ENCODE measurements around the gene PUS7L.
"Not testable (repeated sequence)": the region's sequence is repeated elsewhere in the genome, so short reads cannot be mapped to it uniquely, and the experiment has no call there.

Gene PUS7L

DNA sequence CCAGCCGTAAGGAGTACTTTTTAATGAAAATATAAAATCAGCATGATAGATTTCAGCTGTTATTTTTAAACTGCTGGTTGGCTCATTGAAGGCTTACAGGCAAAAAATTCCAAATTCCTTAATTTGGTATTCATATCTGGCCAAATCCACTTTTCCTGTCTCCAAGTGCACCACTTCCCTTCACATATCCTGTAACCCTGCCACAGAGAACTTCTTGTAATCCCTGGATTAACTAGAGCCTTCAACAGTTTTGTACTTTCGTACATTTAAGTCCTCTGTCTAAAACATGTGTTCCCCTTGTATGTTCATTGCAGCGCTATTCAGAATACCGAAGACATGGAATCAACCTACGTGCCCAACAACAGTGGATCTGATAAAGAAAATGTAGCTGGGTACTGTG lies 9.6 kb downstream of the PUS7L start:
- DNase-seq (ENCODE audit: low read depth in 2 of 2, low spot score in 1 of 2): no peak

DNA sequence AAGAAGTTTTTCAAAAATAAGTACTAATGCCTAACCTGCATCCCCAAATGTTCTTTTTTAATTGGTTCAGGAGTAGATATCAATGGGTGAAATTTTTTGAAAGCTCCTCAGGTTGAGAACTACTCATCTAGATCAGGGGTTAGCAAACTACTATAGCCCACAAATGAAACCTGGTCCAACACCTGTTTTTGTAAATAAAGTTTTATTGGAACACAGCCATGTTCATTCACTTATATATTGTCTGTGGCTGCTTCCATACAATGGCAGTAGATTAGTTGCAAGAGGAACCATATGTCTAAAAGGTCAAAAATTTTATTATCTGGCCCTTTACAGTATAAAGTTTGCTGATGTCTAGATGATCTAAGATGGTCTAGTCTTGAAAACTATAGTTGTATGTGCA lies 13.8 kb downstream of the PUS7L start:
- no peak for DNase-seq (ENCODE audit: low read depth in 2 of 2, low spot score in 1 of 2)

DNA sequence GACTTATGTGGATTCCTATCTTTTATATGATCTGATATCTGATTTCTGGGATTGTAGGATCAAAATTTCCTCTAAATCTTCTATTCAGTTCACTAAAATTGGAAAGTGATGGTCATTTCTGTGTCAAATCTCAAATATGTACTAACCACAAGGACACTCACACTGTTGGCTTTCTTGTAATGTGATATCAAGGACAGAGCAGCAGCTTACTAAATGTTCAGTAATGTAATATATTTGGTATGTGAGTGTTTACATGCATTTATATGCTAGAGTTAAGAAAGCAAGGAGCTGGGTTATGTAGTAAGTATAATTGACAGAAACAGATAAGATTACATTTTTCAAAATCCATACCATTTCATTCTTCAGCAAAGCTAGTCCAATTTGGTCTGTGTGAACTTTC lies 16.5 kb downstream of the PUS7L start:
- DNase-seq (ENCODE audit: low read depth in 2 of 2, low spot score in 1 of 2): no peak

DNA sequence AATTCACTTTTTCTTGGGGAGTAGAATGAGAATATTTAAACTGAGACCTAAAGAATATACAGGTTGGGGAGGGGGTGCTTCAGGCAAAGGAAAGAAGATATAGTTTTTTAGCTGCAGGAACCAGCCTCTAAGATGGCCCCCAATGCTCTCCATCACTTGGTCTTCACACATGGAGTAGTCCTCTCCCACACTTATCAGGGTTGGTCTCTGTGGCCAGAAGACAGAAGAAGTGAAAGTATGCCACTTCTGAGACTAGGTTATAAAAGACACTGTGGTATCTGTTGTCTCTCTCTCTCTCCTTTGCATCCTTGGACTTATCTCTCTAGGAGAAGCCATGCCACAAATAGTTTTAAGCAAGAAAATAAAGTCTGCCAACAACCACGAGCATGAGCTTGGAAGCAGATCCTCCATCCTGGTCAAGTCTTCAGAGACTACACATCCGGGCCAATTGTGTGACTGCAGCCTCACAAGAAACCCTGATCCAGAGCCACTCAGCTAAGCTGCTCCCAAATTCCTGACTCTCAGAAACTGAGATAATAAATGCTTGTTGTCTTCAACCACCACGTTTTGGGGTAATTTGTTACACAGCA lies 18.0 kb downstream of the PUS7L start:
- DNase-seq (ENCODE audit: low read depth in 2 of 2, low spot score in 1 of 2): no peak

DNA sequence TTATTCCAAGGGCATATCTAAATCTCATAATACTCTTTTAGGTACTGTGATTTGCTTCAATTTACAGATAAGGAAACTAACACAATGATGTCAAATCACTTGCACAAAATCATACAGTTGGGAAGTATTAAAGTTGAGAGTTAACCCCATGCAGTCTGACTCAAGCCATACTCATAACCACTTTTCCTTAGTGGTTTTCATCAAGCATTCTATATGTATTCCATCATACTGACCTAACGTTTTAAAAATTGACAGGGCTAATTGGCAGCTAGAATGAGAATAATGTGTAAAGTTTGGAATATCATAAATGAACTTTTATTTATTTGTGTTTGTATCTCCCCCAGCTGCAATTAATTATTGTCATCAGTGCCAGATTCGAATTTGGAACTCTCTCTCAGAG lies 20.9 kb downstream of the PUS7L start:
- no peak for DNase-seq (ENCODE audit: low read depth in 2 of 2, low spot score in 1 of 2)

DNA sequence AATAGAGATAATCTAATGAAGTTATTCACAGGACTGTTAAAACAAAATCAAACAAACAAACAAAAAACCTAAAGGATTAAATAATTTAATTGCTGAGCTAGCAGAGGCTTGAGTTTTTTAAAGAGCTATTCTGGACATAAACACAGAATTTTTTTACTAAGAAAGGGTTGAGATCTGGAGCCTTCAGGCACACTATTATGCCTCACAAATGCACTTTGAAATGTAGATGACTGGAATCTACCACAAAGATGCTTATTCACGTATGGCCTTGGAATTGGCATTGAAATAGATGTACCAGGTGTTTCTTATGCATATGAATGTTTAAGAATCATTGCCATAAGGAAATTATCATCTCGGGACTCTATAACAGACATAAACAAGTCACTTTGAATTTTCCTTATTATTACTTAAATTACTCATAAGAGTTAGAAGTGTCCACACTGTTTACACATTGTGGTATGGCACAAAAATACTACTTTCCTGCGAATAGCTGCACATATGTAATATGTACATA lies 21.6 kb downstream of the PUS7L start:
- DNase-seq (ENCODE audit: low read depth in 2 of 2, low spot score in 1 of 2): no peak

DNA sequence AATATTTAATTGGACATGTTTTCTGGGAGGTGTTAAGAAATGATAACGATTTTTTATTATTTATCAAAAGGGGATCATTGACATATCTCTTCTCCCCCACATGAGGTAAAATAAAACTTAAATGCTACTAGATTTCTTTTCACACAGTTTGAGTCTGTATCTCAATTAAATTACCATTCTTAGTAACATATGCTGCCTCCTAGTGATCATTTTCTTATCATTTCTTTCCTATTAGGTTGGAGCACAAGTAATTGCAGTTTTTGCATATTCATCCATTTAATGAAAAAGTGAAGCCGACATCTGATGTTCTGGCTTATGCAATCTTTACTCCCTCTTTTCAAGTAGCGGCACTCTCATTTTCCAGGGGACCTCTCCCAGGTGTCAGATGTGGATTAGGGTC lies 24.9 kb downstream of the PUS7L start:
- DNase-seq (ENCODE audit: low read depth in 2 of 2, low spot score in 1 of 2): no peak

DNA sequence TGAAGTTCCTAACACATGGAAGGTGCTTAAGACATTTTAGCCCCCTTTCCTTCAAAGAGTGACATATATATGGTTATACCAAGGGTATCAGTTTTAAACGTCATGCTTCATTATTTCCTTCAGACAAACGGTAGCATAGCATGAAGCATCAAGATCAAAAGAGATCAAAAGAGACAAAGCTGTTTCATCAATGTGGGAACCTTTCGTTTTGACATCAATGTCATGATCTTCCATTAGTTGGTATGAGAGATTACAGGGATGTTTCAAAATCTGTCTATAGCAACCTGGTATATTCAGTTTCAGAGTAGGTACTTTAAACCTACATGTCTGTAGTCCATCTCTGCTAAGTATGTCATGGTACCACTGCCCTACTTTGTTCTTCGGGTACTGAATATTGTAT lies 28.3 kb downstream of the PUS7L start:
- DNase-seq (ENCODE audit: low read depth in 2 of 2, low spot score in 1 of 2): no peak

DNA sequence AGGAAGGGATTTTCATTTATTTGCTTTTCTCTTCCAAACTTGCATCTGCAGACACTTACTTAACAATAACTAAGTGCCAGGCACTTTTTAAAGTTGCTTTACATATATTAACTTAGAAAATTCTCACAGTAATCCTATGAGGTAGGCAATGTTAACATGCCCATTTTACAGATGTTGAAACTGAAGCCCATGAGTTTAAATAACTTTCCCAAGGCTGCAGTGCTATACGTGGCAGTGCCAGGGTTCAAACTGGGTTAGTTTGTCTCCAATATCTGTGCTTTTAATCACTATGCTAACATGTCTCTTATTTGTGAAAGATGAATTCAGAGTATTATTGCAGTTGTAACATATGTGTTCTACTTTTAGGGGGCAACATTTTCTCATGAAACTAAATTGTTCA lies 29.9 kb downstream of the PUS7L start:
- no peak for DNase-seq (ENCODE audit: low read depth in 2 of 2, low spot score in 1 of 2)

DNA sequence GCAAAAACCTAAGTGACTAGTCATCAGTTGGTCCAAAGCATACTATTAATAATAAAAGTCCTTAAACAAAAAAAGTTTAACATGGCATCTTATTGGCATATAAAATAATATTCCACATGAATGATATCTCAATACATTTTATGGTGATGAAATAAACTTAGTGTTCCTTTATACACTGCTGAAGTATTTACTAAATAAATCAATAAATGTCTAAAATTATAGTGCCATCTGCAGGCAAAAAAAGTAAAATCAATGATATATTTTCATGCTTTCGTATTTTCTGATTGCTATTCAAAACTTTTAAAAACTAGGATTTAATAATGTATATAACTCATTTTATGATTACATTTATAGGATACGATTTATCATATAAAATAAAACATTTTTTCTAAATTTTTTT lies 30.5 kb downstream of the PUS7L start:
- no peak for DNase-seq (ENCODE audit: low read depth in 2 of 2, low spot score in 1 of 2)

DNA sequence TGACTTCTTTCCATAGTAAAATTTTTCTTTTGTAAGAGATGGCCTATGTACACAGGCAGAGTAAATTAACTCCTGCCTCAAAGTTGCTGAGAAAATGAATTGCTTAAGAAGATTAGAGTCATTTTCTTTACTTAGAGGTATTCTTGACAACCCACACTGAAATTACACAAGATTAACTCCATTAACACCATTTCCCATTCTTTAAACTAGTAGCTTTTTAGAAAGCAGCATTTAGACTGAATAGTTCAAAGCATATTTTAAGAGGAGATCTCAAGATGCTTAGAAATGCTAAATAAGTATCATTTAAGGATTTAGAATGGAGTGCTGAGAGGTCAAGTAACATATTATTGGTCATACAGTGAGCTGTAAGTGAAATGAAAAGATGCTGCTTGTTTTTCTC lies 35.5 kb downstream of the PUS7L start:
- no peak for DNase-seq (ENCODE audit: low read depth in 2 of 2, low spot score in 1 of 2)

DNA sequence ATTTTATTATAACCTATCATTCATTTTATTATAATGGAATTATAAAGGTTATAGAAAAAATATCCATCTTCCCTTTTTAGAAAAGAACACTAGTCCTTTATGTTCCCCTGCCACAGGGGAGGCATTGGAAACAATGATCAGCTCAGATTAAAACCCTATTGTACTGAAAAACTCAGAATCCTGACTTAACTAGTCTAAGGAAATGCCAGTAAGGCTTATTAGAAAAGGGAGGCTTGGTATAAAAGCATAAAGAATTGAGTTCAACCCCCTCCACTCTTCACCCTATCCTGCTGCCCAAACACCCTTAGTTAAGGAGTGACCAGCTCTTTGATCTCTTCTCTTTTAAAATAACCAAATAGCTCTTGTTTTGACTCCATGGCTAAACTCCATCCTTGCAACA lies 36.0 kb downstream of the PUS7L start:
- DNase-seq (ENCODE audit: low read depth in 2 of 2, low spot score in 1 of 2): no peak

DNA sequence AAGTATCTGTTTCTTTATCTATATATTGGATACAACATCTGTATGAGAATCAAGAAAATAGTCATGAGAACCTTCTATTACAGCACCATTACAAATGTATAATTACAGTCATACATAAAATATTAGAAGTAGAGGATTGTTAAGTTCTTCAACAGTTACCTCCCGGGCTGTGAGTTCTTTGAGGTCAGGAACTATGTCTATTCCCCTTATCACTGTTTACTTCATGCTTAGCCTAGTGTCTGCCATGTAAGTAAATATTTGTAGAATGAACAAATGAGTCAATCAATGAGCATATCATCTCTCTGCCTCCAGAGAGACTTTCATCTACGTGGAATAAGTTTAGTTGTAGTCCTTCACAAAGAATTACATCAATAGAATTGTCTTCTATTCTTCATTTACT lies 47.2 kb downstream of the PUS7L start:
- no peak for DNase-seq (ENCODE audit: low read depth in 2 of 2, low spot score in 1 of 2)

DNA sequence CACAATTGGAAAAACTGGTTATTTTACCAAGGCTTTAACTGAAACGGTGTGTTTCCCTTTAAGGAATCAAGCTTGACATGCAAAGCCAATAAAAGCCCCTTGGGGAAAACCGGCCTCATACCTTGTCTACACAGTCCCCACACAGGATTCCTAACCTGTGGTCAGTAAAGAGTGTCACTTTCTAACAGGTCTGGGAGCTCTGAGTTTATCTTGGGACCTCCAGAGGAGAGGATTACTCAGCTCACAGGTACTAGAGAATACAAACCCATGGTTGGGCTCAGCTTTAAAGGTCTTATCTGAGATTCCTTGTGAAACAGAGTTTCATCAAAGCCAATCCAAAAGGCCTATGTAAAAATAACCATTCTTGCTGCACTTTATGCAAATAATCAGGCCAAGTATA lies 54.8 kb downstream of the PUS7L start:
- DNase-seq (ENCODE audit: low read depth in 2 of 2, low spot score in 1 of 2): not testable (repeated sequence)

DNA sequence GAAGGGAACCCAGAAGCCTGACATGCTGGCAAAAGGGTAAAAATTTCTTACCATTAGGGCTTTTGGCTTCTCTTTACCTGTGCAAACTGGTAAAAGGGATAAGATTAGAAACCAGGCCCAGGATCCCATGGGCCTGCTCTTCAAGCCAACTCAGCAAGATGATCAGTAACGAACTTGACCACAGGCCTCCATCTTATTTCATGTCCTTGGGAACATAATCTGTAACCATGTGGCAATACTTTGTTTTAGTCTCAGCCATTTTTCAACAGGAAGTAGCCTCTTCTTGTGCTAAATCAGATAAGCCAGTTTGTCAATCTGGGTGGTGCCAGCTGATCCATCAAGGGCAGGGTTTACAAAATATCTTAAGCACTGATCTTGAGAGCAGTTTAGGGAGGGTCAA lies 57.4 kb downstream of the PUS7L start:
- not testable (repeated sequence) for DNase-seq (ENCODE audit: low read depth in 2 of 2, low spot score in 1 of 2)

DNA sequence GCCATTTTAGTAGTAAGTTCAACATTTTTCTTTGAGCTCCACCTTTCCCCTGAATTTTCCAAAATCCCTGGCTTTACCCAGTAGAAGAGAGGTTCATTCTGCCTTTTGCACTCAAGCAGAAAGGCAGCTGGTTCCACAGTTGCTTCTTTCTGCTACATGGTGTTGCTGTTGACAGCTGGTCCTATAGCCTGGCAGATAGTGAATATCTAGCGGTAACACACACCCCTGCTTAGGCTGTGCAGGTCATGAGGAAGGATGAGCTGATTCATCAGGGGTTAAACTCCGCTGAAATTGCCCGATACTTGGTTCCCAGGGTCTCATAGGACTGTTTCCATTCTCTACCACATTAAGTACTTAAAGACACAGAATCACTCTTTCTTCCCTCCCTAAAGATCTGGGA lies 62.4 kb downstream of the PUS7L start:
- no peak for DNase-seq (ENCODE audit: low read depth in 2 of 2, low spot score in 1 of 2)

DNA sequence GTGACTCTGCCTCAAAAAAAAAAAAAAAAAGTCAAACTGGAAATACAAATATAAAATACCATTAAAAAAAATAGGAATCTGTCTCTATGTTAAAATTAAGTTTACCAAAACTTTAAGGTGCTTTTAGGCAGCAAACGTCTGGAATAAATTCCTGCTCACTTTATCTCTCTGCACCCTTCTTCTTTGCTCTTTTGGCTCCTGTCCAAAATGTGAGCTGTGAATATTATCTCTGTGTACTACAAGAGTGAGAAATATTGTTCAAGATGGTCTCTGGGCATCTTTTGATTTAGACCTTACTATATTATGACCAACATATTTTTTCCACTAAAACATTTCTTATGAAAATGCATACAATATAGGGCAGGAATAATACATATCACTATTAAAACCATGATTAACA lies 63.7 kb downstream of the PUS7L start:
- no peak for DNase-seq (ENCODE audit: low read depth in 2 of 2, low spot score in 1 of 2)

DNA sequence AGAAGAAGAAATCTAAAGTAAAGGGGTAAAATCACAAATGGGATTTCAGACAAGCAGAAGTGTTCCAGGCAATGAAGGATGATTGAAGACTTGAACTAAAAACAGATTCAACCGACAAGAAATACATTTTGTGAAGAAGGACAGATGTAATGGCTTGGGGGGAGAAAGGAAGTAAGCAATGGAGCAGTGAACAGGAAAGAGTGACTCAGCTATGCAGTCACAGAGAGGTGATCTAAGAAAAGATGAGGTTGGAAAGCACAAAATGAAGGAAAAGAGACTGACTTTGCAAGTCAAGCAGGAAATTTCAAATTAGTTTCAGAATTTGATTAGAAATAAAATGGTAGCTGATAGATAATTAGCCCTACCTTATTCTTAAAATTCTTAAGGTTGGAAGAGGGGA lies 66.5 kb downstream of the PUS7L start:
- DNase-seq (ENCODE audit: low read depth in 2 of 2, low spot score in 1 of 2): no peak

DNA sequence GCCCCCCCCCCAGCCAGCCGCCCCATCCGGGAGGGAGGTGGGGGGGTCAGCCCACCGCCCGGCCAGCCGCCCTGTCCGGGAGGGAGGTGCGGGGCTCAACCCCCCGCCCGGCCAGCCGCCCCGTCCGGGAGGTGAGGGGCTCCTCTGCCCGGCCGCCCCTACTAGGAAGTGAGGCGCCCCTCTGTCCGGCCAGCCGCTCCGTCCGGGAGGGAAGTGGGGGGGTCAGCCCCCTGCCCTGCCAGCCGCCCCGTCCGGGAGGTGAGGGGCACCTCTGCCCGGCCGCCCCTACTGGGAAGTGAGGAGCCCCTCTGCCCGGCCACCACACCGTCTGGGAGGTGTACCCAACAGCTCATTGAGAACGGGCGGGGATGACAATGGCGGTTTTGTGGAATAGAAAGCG lies 73.1 kb downstream of the PUS7L start:
- DNase-seq (ENCODE audit: low read depth in 2 of 2, low spot score in 1 of 2): not testable (repeated sequence)

DNA sequence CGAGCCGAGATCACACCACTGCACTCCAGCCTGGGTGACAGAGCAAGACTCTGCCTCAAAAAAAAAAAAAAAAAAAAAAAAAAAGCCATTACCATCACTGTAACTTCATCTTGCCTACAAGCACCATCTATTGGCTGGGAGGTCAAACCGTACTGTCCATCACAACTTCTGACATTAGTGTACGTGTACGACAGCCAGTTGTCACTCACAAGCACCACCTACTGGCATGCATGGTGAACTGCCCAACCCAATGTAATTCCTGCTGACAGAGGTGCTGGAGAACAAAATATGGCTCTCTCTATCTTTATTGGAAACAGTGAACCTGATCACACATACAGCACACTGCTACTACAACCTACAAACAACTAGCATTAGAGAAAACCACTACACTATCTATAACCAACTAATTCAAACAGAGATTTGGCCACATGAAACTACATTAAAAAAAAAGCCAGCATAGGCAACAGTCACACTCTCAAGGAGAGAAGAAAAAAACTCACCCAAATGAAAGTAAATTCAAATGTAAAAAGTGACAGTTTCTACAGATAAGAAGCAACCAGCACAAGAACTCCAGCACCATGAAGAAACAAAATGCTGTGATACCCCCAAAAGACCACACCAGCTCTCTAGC lies 82.3 kb downstream of the PUS7L start:
- no peak for DNase-seq (ENCODE audit: low read depth in 2 of 2, low spot score in 1 of 2)

DNA sequence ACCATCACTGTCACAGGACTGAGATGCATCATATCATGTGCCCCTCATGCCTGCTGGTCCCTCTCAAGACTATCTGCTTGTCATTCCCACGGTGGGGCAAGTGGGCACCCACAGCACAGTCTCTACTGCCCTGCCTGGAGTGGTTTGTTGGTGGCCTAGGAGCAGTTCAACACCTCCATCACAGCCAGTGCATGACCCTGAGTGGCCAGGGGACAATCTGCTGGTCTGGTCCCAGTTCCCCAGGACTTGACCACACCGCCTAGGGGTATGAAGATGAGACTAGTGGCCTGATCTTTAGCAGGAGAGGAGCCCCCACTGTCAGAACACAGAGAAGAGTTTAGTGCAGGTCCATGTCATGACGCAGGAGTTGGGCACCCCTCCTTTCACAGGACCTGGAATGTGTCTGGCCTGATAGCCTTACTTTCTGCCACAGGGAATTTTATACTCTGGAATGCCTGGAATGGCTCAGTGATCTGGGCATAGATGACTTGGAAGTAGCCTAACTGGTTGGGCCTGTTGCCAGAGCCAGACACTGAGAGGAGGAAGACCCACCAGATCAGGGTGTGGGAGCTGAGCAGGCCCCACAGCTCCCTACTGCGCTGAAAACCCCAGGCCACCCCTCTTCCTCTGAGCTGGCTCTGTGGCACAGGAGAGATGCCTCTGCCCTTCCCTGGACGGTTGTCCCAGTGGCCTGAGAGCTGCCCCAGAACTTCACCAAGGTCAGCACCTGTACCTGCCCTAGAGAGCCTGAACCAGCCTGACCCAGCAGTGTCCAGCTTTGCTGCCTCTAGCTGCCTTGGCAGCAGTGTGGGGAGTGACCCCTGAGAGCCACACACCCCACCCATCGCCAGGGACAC lies 83.3 kb downstream of the PUS7L start:
- DNase-seq (ENCODE audit: low read depth in 2 of 2, low spot score in 1 of 2): no peak

DNA sequence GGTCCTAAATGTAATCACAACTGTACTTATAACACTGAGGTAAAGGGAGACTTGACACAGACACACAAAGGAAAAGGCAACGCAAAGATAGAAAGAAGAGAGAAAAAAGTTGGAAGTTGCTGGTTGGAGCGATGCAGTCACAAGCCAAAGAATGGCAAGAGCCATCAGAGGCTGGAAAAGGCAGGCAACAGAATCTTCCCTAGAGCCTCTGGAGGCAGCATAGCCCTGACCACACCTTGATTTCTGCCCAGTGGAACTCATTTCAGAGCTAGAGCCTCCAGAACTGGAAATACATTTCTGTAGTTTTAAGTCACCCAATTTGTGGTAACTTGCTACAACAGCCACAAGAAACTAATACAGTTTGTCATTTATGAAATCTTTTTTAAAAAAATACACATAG lies 89.2 kb downstream of the PUS7L start:
- no peak for DNase-seq (ENCODE audit: low read depth in 2 of 2, low spot score in 1 of 2)

Measured in stimulated activated CD8-positive, alpha-beta memory T cell treated with anti-CD3 and anti-CD28 coated beads, Interleukin-4, amount 100 ng/mL, for 4 hours (primary cell).